Loucy (cell line): ENCODE measurements around the gene RNF224.

Experiments used
- EZH2phosphoT487 ChIP-seq: fragments of 200-600 bp; IDR thresholded peaks from 2 replicates; pipeline ENCODE4 v1.6.1; 2018; ENCODE audit warnings: antibody characterized with exemption, mild to moderate bottlenecking, moderate library complexity, borderline replicate concordance
- TF ChIP-seq, protein P1 (sequence below): fragments of 200-600 bp; sonication (generic); conservative IDR thresholded peaks from 2 replicates; pipeline ENCODE4 v1.5.1; 2014; ENCODE audit warnings: mild to moderate bottlenecking, antibody characterized with exemption, low read length

DNA sequence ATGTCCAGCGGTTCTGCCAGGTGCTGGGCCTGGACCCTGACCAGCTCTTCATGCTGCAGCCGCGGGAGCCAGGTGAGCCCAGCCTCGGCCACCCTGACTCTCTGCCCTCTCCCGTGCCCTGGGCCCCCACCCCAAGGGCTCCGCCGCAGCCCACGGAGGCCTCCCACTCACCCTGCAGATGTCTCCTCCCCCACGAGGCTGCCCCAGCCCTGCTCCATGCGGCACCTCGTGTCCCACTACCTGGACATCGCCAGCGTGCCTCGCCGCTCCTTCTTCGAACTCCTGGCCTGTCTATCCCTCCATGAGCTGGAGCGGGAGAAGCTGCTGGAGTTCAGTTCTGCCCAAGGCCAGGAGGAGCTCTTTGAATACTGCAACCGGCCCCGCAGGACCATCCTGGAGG lies 12.7 kb upstream of the RNF224 start:
- TF ChIP-seq, protein P1, sequence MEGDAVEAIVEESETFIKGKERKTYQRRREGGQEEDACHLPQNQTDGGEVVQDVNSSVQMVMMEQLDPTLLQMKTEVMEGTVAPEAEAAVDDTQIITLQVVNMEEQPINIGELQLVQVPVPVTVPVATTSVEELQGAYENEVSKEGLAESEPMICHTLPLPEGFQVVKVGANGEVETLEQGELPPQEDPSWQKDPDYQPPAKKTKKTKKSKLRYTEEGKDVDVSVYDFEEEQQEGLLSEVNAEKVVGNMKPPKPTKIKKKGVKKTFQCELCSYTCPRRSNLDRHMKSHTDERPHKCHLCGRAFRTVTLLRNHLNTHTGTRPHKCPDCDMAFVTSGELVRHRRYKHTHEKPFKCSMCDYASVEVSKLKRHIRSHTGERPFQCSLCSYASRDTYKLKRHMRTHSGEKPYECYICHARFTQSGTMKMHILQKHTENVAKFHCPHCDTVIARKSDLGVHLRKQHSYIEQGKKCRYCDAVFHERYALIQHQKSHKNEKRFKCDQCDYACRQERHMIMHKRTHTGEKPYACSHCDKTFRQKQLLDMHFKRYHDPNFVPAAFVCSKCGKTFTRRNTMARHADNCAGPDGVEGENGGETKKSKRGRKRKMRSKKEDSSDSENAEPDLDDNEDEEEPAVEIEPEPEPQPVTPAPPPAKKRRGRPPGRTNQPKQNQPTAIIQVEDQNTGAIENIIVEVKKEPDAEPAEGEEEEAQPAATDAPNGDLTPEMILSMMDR = no peak
- no peak for TF ChIP-seq EZH2phosphoT487
